GM19372 (cell line): Measurements from ENCODE around the gene CUL9.

Experiments used
- ATAC-seq: cut with Tn5 transposase; IDR thresholded peaks from one replicate; pipeline ENCODE4 v1.9.1; 2021; ENCODE audit warnings: mild to moderate bottlenecking, low read depth, moderate library complexity; ENCODE audit not compliant: unreplicated experiment

Gene CUL9

DNA sequence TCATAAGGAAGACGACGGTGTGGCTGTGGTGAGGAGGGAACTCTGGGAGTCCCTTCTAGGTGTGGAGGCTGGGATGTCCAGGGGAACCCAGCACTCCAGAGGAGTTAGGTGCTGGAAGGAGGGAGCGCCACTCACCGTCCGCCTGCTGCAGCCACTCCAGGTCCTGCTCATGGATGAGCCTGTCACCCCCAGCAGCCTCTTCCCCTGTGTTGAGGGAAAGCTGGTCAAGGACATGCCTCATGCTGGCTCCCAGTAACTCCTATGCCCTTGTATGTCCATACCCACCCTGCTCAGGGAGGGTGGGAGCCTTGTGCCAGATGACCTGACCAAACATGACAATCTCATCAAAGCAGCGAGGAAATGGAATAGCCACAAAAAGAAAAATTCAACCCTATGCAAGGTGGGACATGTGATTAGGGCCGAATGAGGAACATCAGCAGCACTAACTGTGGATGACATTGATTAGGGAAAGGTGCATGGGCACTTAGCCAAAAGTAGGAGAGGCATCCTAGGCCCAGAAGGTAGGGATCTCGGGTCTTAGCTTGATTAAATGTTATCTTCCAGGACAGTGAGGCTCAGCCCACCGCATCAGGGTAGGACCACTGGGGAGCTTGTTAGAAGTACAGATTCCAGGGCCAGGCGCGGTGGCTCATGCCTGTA, 44.3 kb downstream of the CUL9 start:
- no peak for ATAC-seq

DNA sequence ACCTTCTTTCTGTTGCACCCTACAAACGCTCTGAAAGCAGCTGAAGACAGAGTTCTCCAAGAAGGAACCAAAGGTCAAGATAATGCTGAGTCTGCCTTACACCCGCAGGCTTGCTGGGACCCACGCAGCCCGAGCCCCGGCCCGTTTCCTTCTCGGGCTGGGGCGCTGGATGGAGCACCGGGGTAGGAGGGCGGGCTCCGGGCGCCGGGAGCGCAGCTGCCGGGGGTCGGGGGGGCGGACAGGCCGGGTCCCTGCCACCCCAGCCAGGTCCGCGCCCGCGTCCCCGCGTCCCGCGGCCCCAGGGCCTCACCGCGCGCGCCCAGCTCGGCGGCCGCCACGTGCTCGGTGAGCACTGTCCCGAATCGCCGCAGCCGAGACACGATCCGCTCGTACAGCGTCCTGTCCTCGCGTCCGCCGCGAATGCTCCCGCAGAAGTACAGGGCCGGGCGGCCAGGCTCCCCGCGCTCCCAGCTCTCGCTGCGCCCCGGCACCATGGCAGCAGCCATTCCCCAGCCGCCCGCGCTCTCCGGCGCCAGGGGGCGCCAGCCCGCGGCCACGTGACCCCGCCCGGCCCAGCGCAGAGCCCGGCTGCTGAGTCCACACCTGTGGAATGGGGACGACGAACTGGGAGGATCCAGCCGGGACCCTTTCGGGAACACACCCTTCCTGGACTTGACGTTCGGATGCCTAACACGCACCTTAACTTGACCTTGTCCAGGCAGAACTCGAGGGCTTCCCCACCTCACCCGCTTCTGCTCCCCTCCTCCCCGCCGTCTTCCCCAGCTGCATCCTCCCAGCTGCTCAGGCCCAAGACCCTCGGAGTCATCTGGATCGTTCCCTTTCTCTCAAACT, 47.2 kb downstream of the CUL9 start, which contains the start of gene DNPH1:
TSS of gene DNPH1 (minus strand) at position 531 of the 852 bp plus-strand sequence. CDS start at position 506, 25 bp downstream.
- ATAC-seq, result peak; percentile 80

DNA sequence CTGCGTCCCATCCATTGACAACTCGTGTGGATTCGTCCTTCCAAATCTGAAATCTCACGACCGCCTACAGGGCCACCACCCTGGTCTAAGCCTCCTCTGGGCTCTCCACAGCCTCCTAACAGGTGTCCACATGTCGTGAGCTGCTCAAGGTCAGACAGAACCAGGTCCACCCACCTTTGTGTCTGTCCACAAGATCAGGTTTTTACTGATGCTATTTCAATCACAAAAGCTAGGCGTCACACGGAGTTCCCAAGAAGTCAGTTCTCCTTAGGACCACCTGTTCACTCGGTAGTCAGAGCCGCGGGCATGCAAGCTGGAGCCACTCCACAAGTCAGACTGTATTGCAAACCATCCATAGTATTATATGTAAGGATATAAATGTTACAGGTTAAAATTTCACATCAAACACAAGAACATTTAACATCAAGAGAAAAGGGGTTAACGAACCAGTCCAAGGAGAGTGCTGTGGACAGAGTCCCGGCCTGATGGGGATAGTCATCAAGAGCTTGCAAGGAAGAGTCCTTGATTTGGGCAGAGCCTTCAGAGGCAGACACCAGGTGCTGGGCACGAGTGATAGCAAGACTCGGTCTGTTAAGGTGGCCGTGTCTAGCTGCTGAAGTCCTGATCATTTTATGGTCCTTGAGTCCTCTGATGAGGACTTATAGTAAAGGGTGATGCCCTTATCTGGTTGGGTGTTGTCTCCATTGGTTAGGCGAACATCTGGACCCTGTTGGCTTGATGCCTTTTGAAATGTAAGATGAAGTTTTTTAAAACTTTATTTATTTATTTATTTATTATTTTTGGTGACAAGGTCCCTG, 48.0 kb downstream of the CUL9 start:
- ATAC-seq, result no peak

GRCh38 chr6:43231053-43231452, 49.1 kb downstream of the CUL9 start:
- no peak for ATAC-seq

DNA sequence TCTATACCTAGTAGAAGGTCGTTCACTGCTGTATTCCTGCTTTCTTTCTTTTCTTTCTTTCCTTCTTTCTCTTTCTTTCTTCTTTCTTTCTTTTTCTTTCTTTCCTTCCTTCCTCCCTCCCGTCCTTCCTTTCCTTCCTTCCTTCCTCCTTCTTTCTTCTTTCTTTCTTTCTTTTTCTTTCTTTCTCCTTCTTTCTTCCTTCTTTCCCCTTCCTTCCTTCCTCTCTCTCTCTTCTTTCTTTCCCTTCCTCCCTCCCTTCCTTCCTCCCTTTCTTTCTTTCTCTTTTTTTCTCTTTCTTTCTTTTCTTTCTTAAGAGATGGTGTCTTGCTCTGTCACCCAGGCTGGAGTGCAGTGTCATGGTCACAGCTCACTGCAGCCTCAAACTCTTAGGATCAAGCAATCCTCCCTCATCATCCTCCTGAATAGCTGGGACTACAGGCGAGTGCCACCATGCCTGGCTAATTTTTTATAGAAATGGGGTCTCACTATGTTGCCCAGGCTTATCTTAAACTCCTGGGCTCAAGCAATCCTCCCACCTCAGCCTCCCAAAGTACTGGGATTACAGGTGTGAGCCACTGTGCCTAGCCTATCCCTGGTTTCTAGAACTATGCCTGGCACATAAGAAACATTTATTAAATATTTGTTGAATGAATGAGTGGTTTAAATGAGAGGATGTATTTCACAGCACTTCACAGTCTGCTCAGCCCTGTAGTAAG, 49.9 kb downstream of the CUL9 start:
- ATAC-seq, result no peak

- no peak for ATAC-seq
Observed at GRCh38 chr6:43235841-43236240, 53.8 kb downstream of the CUL9 start.

DNA sequence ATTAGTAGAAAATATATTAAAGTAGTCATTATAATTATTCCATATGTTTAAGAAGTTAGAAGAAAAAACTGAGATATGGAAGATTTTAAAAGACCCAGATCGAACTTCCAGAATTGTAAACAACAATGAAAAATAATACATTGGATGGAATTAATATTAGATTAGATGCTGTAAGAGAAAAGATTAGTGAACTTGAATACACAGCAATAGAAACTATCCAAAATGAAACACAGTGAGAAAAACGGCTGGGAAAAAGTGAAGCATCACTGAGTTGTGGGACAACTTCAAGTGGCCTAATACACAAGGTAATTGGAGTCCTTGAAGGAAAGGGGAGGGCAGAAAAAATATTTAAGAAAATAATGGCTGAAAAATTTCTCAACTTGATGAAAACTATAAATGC, 57.1 kb downstream of the CUL9 start:
- no peak for ATAC-seq

DNA sequence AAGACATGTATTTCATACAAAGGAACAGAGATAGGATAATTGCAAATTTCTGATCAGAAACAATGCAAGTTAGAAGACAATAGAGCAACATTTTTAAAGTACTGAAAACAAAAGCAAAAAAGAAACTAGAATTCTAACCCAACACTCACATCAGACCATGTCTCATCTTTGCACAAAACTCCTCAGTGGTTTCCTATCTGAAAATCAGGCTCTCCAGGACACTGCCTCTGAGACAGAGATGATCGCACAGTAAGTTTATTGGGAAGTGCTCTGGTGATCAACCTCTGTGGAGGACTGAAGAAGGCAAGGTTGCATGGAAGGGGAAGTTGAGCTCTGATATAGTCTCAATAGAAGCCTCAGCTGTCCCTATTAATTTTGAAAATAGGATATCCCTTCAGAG, 59.0 kb downstream of the CUL9 start:
- ATAC-seq, result no peak

DNA sequence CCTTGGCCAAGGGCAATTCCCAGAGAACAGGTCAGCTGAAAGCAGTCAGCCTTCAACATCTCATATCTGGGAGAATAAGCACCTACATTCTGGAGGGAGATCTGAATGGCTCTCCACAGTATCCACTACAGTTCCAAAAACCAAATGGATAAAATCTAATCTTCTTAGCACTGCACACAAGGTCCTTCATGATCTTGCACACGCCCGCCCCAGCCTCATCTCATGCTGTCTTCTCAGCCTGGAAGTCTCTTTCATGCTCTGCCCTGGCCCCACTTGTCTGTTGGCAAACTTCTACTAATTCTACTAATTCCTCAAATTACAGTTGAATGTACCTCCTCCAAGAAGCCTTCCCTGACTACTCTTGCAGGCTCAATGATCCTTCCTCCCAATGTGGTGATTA, 59.5 kb downstream of the CUL9 start:
- ATAC-seq, result no peak

DNA sequence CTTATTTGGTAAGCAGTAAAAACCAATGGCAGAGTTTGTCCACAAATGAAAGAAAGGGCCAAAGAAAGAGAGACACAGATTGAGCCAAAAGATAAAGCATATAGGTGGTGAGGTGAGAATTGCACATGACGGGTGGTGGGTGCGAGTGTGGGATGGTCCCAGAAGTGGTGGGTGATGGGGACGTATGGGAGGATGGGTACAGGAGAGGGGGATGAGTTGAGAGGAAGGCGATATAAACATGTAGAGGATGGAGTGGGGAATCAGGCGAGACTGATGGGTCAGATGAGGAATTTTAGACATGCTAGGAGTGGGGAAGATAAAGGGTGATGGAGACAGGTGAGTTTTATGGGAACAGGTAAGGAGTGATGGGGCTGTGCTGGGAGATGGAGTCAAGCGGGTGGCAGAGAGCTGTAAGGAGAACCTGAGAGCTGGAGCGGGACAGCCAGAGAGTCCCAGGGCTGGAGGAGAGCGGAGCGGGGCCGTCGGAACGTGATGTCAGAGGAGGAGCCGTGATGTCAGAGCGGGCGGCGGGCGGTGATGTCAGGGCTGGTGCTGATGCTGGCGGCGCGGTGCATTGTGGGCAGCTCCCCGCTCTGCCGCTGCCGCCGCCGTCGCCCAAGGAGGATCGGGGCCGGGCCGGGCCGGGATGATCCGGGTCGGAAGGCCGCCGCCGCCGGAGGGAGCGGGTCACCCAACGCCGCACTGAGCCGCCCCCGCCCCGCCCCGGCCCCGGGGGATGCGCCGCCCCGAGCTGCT, 61.1 kb downstream of the CUL9 start, which contains the start of gene TTBK1:
TSS of gene TTBK1 (plus strand) at position 574 of the 756 bp plus-strand sequence. CDS start 3,180 bp downstream, outside the sequence.
- ATAC-seq, result no peak

- no peak for ATAC-seq
Observed at GRCh38 chr6:43243664-43244321, 61.8 kb downstream of the CUL9 start.

- peak; percentile 42 for ATAC-seq
Observed at GRCh38 chr6:43246301-43247113, 64.5 kb downstream of the CUL9 start.

DNA sequence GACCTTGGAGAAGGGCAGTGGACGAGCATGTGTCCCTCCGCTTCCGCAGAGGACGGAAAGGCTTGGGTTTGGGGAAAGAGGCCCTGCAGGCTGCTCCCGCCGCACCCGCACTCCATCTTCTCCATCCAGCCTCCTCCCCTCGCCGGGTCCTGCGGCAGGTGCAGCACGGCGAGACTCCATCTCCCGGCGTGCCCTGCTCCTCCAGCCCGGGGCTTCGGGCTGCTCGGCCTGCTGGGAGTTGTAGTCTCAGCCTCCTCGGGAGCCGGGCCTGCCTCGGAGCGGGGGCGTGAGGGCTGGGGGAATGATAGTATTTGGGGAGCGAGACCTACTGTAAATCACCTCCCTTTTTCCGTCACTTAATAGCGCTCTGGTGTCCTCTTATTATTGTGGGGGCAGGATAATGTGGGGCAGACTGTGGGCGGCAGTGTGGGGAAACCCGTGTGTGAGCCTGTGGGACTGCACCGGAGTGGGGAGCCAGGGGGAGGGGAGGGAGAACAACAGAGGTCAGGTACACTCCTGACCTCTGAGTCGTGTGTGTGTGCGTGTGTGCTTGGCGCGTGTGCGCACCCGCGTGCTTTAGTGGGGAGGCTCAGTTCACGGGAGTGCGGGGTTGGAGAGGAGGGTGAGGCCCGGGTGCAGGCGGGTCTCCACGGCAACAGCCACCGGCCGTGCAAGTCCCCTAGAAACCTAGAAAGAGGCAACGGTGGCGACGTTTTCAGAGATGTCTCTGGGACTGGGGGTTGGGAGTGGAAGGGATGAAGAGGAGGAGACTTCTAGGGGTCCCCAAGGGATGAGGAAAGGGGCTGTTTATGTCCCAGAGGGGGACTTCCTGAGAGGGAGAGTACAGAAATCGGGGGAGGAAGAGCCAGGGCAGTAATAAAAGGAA, 65.4 kb downstream of the CUL9 start:
- ATAC-seq, result peak; percentile 82

- no peak for ATAC-seq
Observed at GRCh38 chr6:43248101-43248500, 66.1 kb downstream of the CUL9 start.

DNA sequence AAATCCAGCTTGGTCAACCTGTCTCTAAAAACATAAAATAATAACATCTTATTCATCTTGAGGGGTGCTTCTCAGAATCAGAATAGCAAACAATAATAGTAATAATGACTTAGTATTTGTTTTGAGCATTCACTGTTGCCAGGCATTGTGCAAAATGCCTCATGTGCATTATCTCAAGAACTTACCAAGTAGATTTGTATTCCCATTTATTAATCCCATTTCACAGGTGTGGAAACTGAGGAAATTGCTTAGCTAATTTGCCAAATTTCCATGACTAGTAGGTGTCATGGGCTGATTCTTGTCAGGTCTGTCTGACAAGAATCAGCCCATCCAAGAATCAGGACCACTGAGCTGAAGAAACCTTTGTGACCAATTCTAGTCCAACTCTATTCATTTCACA, 66.8 kb downstream of the CUL9 start:
- no peak for ATAC-seq

GRCh38 chr6:43250992-43251373, 69.0 kb downstream of the CUL9 start:
- ATAC-seq, result no peak

- ATAC-seq, result no peak
Observed at GRCh38 chr6:43253401-43253800, 71.4 kb downstream of the CUL9 start.
